GM19397 (cell line): ENCODE data around the gene CPVL.
"Not testable (repeated sequence)": the region's sequence is repeated elsewhere in the genome, so short reads cannot be mapped to it uniquely, and the experiment has no call there.

Experiments
- ATAC-seq: cut with Tn5 transposase; IDR thresholded peaks from one replicate; pipeline ENCODE4 v1.9.1; 2021; ENCODE audit warnings: mild to moderate bottlenecking, moderate library complexity; ENCODE audit not compliant: unreplicated experiment

CPVL gene

GRCh38 chr7:29093091-29093490 lies 53.2 kb downstream of the CPVL start:
- not testable (repeated sequence) for ATAC-seq

GRCh38 chr7:29091715-29092114 lies 54.6 kb downstream of the CPVL start:
- peak; percentile 92 for ATAC-seq

GRCh38 chr7:29090836-29091601 lies 55.3 kb downstream of the CPVL start:
- peak; percentile 28 for ATAC-seq

GRCh38 chr7:29090151-29090805 lies 56.1 kb downstream of the CPVL start:
- no peak for ATAC-seq

GRCh38 chr7:29087840-29088170 lies 58.5 kb downstream of the CPVL start:
- no peak for ATAC-seq

- ATAC-seq = no peak
Measured at GRCh38 chr7:29086545-29086944, 59.8 kb downstream of the CPVL start.

- no peak for ATAC-seq
Measured at GRCh38 chr7:29084832-29085231, 61.5 kb downstream of the CPVL start.

- no peak for ATAC-seq
Measured at GRCh38 chr7:29080803-29081202, 65.5 kb downstream of the CPVL start.

GRCh38 chr7:29078311-29079260 lies 67.8 kb downstream of the CPVL start:
- no peak for ATAC-seq

- ATAC-seq = no peak
Measured at GRCh38 chr7:29077854-29078253, 68.5 kb downstream of the CPVL start.

- ATAC-seq = no peak
Measured at GRCh38 chr7:29077176-29077575, 69.2 kb downstream of the CPVL start.

- no peak for ATAC-seq
Measured at GRCh38 chr7:29076631-29077030, 69.7 kb downstream of the CPVL start.

GRCh38 chr7:29075606-29076005 lies 70.7 kb downstream of the CPVL start:
- ATAC-seq = no peak

- no peak for ATAC-seq
Measured at GRCh38 chr7:29071203-29071874, 75.0 kb downstream of the CPVL start.

GRCh38 chr7:29066641-29067040 lies 79.7 kb downstream of the CPVL start:
- no peak for ATAC-seq

GRCh38 chr7:29065181-29065857 lies 81.0 kb downstream of the CPVL start:
- no peak for ATAC-seq

GRCh38 chr7:29063872-29064271 lies 82.5 kb downstream of the CPVL start:
- no peak for ATAC-seq

GRCh38 chr7:29063236-29063635 lies 83.1 kb downstream of the CPVL start:
- ATAC-seq = no peak

GRCh38 chr7:29053105-29053872 lies 93.0 kb downstream of the CPVL start:
- no peak for ATAC-seq

GRCh38 chr7:29046978-29047377 lies 99.4 kb downstream of the CPVL start:
- ATAC-seq = no peak
